22Rv1 (cell line): Measurements from ENCODE around the gene TRIM32.

Experiments used
- H3K27ac ChIP-seq: fragments of 450-650 bp; 2 replicates; pipeline ENCODE4 v1.5.1; 2017
- ZFX ChIP-seq: fragments of 450-650 bp; IDR thresholded peaks from 2 replicates; pipeline ENCODE4 v1.6.1; 2017; ENCODE audit warnings: antibody characterized with exemption, borderline replicate concordance
- TF ChIP-seq, protein P1 (sequence below): fragments of 450-650 bp; IDR thresholded peaks from 2 replicates; pipeline ENCODE4 v1.5.1; 2017; ENCODE audit warnings: mild to moderate bottlenecking

Gene TRIM32

GRCh38 chr9:116712781-116713180 lies 25.7 kb downstream of the TRIM32 start:
- no peak overlapping the region for H3K27ac ChIP-seq
- TF ChIP-seq, protein P1, sequence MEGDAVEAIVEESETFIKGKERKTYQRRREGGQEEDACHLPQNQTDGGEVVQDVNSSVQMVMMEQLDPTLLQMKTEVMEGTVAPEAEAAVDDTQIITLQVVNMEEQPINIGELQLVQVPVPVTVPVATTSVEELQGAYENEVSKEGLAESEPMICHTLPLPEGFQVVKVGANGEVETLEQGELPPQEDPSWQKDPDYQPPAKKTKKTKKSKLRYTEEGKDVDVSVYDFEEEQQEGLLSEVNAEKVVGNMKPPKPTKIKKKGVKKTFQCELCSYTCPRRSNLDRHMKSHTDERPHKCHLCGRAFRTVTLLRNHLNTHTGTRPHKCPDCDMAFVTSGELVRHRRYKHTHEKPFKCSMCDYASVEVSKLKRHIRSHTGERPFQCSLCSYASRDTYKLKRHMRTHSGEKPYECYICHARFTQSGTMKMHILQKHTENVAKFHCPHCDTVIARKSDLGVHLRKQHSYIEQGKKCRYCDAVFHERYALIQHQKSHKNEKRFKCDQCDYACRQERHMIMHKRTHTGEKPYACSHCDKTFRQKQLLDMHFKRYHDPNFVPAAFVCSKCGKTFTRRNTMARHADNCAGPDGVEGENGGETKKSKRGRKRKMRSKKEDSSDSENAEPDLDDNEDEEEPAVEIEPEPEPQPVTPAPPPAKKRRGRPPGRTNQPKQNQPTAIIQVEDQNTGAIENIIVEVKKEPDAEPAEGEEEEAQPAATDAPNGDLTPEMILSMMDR: no peak
- TF ChIP-seq ZFX: no peak

DNA sequence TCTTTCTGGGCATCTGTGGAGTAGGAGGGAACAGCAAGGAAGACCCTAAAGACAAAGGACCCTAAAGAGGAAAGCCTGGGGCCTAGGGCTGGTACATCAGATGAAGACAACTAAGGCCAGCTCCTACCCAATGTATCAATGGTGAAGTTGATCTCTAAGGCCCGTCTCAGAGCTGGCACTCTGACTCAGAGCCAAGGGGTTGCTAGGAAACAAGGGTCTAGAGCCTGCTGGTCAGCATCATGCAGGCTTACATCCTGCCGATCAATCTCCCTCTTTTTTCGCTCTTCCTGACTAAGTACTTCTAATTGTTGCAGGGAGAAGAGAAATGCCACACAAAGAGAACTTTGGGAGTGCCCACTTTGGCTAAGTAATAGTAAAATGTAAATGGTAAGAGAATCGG lies 26.2 kb downstream of the TRIM32 start:
- no peak for TF ChIP-seq ZFX
- TF ChIP-seq, protein P1: no peak
- H3K27ac ChIP-seq: no peak overlapping the region

GRCh38 chr9:116715751-116716150 lies 28.6 kb downstream of the TRIM32 start:
- H3K27ac ChIP-seq: no peak overlapping the region
- TF ChIP-seq, protein P1: no peak
- TF ChIP-seq ZFX: no peak

DNA sequence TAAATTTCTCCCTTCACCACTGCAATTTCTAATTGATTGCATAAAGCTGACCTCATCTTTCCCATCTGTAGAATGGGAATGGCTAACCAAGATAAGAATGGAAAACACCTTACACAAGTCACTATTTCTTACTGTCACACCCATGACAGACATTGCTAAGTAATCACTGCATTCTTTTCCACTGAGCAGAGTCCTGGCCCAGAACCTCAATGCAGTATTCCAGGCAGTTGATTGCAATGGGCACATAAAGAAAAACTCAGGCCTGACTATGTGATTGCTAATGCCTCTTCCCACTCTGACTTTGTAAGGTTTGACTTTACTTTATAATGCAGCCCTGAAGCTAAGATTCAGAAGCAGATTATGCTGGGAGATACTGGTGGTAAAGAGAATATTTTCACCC lies 29.3 kb downstream of the TRIM32 start:
- H3K27ac ChIP-seq: no peak overlapping the region
- no peak for TF ChIP-seq ZFX
- TF ChIP-seq, protein P1: no peak

- H3K27ac ChIP-seq: no peak overlapping the region
- TF ChIP-seq, protein P1: no peak
These were observed 30.0 kb downstream of the TRIM32 start for GRCh38 chr9:116717150-116717549.

DNA sequence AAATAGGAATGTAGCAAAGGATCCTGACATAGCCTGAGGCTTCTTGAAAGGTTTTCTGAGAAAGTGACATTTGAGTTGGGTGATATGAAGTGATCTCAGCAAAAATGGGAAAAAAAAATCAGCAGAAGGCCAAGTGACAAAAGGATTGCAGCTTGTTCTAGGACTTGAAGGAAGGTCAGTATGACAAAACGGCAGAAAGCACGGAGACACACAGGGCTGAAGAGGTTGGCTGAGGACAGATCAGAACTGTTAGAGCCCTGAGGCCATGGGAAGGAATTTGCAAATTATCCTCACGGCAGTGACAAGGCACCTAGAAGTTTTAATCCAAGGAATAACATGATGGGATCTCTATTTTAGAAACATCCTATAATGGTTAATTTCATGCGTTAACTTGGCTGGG lies 31.0 kb downstream of the TRIM32 start:
- no peak overlapping the region for H3K27ac ChIP-seq
- TF ChIP-seq, protein P1: no peak
- TF ChIP-seq ZFX: no peak

GRCh38 chr9:116720111-116720510 lies 33.0 kb downstream of the TRIM32 start:
- TF ChIP-seq, protein P1: no peak
- TF ChIP-seq ZFX: no peak
- H3K27ac ChIP-seq: no peak overlapping the region
